Activated CD4-positive, alpha-beta T cell treated with anti-CD3 and anti-CD28 coated beads, Interleukin-2, amount 50 U/mL, for 4 hours (primary cell): ENCODE measurements around the gene TMEM131.
A peak's percentile ranks its signal among the peaks of the same experiment; 100 is the strongest.

Experiments used
- DNase-seq, 2 experiments: peaks; one replicate each; pipeline ENCODE4 v3.0.0-alpha.2; 2020

The TMEM131 gene

DNA sequence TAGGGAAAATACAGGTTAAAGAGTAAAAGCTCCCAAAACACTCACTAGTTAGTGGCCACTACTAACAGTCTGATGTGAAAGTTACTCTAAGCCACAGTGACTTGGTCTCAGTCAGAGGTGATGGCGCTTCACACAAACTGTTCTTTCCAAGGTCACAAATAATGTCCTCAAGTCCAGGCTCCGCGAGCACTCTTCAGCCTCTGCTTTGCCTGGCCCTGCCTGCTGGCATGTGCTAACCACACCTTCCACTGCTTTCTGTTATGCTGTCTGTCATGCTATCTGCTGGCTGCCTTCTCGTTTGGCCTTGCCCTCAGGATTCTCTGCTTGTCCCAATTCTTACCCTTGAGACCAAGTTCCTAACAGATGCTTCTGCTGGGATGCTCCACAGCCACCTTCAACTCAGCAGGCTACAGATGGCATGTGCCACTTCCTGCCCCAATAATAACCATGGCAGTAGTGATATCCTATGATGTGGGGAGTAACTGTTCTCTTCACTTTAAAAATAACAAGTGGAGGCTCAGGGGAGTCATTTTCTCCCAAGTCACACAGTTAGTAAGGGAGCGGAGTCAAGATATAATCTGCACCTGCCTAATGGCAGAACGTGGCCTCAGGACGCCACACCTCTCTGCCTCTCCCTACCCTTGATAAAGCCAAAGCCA lies 206.6 kb downstream of the TMEM131 start:
- DNase-seq, result no peak

DNA sequence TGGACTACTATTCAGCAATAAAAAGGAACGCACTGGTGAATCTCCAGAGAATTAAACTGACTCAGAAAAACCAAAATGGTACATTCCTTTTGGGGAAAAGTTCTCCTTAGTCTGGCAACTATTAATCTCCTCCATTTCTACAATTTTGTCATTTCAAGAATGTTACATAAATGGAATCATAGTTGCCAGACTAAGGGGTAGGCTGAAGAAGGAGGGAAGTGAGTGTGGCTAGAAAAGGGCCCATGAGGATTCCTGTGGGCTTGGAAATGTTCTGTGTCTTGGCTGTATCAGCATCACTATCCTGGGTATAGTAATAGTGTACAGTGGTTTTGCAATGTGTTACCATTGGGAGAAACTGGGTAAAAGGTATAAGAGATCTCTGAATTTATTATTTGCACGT lies 209.9 kb downstream of the TMEM131 start:
- DNase-seq, result no peak

DNA sequence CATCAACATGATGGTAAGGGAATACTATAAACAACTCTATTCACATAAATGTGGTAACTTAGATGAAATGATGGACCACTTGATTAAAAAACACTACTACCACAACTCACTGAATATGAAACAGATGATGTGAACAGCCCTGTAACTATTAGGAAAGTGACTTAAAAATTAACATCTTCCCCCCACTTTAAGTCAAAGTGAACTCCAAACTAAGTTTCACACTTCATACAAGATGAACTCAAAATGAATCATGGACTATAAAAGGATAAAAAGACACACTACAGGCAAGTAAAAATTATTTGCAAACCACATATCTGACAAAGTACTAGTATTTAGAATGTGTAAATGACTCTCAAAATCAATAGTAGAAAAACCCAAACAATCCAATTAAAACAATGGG lies 210.8 kb downstream of the TMEM131 start:
- no peak for DNase-seq

DNA sequence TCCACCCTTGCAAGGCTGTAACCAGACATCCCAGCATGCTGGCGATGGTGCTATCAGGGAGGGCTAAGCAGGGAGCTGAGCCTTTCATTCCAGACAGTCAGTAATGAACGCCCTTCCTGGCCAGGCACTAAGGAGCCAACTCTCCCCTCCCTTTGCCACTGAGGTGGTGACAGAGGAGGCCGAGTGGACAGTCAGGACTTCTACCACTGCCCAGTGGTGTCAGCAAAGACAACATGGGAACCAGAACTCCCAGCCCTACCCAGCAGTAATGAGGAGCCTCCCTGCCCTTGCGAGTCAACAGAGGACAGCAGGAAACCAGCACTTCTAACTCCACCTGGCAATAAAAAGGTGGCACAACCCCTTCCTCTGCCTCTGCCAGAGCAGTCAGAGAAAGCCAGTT lies 213.8 kb downstream of the TMEM131 start:
- no peak for DNase-seq

DNA sequence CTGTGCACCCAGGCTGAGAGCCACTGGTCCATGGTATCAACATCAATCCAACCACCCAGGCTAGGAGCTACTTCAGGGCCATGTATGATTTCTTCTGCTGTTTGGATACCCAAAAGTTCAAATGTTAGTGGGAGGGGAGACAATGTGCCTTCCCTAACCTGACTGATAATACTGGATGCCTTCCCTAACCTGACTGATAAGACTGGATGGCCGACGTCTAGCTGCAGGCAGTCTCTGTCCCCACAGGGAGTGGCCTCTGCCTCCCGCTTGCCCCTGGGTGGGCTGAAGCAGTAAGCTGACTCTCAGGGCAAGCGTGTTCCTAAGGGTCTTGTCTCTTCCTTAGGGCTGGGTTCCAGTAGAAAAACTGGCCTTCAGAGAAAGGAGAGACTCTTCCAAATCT lies 216.6 kb downstream of the TMEM131 start:
- DNase-seq, result no peak

DNA sequence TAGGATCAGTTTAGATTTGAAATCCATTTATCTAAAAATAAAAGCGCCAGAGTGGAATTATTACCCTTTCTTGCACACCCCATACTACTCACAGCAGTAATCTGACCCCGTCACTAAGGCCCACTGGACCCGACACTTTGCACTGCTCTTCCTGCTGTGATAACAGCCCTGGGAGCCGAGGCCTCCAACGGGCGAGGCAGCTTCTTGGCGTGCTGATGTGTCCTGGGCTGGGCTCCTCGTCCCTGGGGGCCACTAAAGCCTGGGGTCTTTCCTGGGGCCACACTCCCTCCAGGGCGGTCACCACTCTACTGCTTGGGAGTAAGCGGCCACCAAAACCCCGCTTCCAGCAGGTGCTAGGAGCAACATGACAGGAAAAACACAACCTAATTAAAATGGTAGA lies 220.7 kb downstream of the TMEM131 start:
- no peak for DNase-seq

DNA sequence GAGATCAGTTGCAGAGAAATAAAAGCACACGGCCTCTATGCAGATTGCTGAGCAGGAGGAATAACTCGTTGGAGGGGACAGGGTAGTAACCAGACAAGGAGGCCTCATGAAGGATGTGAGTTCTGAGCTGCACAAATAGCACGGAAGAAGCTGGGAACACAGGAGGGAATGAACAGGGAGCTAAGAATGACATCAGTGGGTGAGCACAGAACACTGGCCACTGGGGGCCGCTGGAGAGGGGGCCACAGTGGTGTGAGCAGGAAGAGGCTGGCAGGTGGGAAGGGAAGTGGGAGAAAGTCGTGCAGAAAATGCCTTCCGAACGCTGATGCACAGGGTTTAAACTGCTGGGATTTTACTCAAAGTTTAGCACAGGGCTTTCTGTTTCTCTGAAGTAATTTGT lies 221.3 kb downstream of the TMEM131 start:
- DNase-seq, result no peak

DNA sequence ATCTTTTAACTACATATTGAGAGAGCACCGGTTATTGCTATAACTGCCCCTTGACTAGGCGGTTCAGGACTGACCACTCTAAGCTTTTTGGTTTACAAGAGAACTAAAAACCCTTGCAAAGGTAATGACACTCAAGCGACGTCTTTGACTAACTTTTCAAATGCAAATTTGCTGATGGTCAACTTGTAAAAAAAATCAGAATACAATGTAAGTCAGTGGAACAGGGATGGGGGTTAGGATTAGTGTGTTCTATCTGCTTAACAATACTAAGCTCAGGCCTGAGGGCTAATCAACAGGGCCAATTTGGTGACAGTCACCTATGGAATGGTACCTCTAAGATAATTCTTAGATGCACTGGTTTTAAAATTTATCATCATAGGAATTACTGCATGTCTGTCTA lies 225.3 kb downstream of the TMEM131 start:
- no peak for DNase-seq

DNA sequence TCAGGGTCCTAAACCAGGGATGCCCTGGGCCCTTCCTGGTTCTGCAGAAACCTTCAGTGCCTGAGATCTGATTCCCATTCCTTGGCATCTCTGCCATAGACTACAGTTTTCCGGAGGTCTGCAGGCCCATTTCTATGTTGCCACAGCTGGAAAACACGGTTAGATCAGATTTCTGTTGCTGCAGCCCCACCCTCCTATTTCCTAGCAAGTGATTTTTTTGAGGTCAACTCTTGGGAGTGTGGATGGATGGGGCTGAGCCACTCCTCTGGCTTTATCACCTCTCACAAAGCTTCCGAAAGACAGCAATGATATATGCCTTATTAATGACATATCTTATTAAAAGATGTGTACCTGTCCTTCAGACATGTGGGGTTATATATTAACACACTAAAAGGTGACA lies 226.0 kb downstream of the TMEM131 start:
- DNase-seq, result no peak

DNA sequence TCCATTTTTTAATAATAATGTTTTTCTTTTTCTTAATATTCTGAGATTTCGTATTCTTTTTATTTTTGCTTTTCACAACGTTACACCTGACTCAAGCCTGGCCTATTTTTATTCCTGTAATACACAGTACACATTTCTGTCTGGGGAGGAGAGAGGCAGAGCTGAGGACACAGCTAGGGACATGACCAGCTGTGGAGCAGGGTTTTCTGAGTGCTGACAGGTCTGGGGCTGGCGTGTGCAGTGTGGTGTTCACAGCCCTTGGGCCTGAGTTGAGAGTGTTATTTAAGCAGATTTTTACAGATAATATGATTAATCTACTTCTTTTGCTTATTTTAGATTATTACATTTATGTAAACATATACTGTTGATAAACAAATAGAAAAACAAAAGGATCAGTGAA lies 226.4 kb downstream of the TMEM131 start:
- DNase-seq, result no peak

DNA sequence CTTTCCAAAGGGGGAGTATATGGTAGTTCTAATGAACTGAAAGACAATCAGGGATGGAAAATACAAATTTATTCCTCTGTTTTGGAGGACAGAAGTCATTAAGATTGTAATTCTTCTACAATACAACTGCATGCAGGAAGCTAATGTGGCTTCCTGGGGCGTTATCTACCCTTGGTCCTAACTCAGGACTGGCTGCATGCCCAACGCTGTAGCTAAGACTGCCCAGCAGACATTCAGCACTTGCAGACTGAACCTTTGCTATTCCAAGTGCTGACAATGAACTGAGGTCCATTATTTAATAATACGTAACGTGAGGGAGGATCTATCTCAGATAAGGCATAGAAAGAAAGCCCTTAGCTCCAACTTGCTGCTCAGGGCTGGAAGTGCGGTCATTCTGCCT lies 229.2 kb downstream of the TMEM131 start:
- no peak for DNase-seq

DNA sequence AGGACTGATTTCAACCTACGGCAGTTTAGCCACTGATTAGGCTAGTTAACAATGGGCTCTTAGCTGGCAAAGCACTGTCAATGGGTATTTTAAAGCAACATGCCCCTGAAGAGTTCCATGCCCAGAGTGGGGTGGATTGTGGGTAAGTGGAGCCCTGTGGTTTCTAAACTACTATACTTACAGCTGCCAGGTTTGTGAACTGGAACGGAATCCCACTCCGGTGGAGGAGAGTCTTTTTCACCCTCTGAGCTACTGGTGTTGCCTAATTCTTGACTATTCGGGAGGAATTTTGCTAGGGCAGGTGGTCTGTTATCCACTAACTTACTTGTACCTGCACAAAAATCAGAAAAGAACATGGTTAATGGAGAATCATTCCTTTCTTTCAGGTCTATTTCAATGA lies 229.8 kb downstream of the TMEM131 start:
- no peak for DNase-seq

DNA sequence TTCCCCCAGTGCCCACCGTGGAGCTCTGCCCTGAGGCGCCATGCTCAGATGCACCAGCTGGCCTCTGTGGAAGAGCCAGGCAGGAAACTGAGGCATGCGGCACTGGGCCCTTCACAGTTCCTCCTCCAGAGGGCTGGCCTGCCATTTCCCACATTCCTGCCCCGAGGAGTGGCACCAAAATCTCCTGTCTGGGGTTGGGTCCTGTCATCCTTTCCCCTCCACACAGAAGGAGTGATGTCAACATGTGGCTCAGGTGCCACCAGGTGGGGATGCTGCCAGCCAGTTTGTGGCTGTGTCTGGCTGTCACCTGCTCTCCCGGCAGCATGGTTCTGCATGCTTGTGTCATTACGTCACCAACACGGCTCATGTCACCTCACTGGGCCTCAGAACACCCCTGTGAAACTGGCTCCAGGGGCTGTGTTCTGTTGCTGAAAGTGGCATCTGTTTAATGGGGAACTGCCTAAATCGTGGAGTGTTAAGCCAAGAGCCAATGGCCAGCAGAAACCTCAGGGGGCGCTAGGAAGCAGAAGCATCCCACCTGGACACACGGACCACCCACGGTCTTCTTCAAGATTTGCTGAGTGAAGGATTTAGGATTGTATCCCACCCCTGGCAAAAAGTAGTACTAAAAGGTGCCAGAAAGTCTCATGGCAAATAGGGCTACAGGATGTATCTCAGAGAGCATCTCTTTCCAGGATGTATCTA lies 231.0 kb downstream of the TMEM131 start:
- DNase-seq, result no peak

DNA sequence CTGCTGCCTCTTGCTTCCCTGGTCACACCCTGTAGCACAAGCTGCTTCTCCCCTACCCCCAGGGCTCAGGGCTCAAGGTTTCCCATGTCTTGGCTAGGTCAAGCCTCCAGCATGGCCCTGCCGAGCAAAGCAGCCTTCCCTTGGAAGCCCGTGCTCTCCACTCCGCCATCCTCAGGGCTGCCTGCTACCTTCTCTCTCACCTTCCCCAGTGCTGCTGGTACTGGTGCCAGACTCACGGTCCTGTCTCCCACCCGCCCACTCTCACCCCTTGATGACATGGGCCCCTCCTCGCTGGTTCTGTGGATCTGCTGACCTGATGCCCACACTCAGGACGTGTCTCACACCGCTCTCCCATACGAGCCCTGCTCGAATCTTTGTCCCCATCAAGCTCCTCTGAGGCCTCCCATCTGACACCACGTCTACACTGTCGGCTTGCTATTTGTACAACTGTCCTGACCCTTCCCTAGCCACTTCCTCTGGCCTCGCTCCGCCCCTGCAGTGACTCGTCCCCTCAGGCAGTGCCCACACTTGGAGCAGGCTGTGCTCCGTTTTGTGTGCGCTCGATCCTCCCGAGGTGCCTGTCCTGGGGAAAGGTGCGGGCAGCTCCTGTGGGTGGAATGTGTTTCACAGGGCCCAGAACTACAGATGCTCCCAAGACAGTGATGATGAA lies 232.4 kb downstream of the TMEM131 start:
- no peak for DNase-seq

DNA sequence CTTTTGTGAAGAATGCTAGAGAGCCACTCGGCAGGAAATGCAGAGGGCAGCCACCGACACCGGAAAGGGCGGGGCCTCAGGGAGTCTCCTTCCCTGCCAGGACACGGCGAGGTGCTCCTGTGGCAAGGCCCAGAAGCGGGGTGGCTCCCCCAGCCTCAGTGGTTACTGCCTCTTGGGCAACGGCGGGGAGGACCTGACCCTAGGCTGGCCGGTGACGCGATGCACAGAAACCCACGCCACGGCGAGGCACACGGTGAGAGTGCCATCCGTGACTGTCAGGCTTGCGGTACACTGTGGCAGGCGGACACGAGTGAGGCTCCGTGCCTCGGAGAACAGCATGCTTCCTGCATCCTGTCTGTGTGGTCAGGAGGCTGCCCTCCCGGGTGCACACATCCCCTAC lies 234.6 kb downstream of the TMEM131 start:
- DNase-seq, result peak in 1 of 2 experiments; percentile 21

DNA sequence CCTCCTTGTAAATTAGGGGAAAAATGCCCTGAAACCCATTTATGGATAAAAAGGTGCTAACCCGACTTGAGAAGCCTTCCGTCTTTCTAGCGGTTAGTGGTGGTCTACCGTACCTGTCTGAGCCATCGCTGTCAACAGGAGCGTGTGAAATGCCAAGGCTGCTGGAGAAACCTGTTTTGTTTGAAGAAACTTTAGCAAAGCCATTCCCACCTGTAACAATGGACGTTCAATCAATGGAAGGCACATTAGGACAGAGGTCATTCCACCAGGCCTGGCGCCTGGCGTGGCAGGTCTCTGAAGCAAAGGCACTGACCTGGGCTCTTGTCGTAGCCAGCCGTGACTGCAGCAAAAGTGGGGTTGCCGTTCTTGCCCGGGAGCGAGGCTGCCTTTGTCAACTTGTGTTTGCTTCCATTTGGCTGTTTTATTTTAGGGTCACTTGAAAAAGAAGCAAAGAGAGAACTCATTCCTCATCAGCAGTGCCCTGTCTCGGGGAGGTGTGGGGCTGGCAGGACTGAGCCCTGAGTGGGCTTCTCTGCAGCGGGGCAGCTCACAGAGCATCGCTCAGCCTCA lies 235.2 kb downstream of the TMEM131 start:
- DNase-seq, result no peak

DNA sequence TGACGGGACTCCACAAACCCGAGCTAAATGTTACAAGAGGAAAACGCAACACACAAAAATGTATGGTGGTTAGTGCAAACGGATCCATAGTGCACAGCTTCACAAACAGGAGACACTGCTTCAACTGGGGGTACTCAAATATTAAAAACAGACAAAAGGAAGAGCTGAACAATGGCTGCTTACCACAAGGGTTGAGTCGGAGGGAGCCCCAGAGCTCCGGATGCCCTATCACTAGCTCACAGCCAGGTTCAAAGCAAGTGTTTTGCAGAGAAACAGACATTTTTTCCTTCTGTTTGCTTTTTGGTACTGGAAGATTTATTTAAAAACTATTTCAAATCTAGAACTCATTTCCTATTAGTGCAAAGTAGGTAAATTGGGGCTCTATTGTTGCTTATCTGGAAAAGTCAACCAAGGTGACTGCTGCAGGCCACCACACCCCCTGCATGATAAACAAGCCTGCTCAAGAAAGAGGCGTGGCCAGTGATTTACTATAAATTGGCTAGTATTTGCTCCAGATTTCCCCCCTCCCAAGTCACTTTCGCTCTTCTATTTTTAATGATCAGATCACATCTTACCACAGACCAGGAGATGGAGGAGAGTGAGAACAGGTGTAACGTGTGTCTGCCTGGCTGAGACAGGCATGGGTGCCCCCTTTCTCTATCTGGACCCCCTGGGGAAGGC lies 235.9 kb downstream of the TMEM131 start:
- DNase-seq, result no peak

DNA sequence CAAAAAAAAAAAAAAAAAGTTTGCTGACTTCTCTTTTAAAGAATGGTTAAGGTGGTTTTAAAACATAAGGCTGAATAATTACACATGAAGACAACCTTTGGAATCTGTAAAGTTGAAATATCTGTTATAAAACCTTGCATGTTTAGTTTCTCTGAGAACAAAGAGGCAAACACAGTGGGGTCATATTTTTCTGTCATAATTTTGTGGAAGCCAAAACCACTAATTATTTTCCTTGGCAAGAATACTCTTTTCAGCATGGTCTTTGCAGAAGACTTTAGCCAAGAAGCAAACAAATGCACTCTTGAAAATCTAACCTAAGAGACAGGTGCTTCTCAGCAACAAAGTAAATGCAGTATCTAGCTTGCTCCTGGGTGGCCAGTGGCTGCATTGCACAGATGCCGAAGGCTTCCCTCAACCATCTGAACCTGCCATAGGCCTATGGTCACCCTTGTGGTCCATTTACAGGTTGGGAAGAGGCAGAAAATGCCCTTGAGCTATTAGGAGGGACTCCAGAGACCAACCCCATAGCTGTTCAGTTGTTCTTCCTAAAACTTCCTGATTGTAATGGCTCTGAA lies 237.5 kb downstream of the TMEM131 start:
- no peak for DNase-seq

DNA sequence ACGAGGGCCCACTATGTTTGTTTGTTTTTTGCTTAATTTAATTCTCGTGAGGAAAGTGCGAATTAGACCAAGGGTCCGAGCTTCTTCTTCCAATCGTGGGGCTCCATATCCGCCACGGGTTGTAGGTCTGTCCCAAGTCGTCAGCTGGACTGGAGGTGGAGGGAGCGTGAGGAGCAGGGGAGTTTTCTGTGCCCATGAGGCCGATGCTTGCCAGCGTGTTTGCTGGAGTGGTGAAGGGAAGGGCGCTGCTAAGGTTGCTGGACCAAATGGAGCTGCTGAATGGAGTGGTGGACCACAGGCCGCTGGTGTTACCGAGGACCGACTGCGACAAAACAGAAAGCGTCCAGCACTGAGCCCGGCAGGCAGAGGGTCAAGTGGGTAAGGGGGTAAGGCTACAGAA lies 238.7 kb downstream of the TMEM131 start:
- DNase-seq, result no peak

DNA sequence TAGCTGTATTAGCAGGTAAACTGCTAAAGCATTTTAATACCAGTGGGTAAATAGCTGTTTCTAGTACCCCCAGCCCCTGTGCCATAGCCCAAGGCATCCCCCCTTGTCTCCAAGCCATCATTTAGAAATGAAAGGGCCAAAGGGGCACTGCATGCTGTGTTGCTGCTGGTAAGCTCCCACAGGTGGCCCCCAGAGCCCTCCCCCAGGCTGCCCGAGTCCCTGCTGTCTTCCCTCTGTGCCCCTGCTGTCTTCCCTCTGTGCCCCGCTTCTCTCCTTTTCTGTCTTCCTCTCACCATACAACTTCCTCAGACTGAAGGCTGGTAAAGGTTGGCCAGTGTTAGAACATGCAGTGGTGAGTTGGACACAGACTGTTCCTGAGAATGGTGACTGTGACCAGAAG lies 240.3 kb downstream of the TMEM131 start:
- DNase-seq, result no peak

DNA sequence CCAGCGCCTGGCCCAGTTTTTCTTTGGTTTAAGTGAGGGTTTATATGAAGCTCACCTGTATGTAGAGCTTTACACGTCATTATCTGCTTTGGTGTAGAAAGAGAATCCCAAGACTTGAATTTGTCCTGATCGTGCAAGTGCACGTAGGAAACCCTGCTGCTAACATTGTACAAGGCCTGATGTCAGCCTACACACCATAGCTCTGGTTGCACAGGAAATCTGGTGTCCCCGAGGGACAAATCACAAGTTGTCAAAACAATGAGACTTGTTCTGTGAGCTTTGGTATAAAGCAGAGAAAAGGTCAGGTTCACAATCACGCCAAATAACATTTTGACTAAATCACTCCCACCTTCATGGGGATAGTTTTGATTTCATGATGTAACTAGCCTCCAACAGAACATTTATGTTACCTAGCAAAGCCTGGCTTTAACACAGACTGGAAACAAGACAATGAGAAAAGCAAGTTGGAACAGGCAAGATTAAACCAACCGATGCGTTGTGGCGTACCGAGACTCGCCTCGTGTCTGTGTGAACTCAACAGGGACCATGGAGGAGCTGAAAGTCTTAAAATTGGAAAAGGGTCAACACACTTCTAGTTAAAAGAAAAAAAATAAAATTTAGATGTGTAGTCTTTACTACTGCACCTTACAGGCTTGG lies 240.9 kb downstream of the TMEM131 start:
- DNase-seq, result no peak
